Nasal cavity respiratory epithelium epithelial cell of viscerocranial mucosa (primary cell): ENCODE data around the gene FANCL. TPM values are rescaled to one million over a fixed set of nuclear protein-coding genes. Genes with fewer than 3 reads are reported as not detected.

Experiments used
- total RNA-seq: library from RNA; depleted of rRNA; stranded (reverse); fragments of >200 nt; gene quantifications from 2 replicates; pipeline ENCODE4 v1.2.3, GENCODE V29; 2014

The FANCL gene
- total RNA-seq = 9.0 and 10.6 TPM in 2 replicates

GRCh38 chr2:58240670-58241545, at the start of gene FANCL:
Gene FANCL (minus strand): TSS chr2:58241325. CDS start chr2:58241313, 12 bp downstream.

Other genes starting within 250 kb of the FANCL start
- gene VRK2, start 194.5 kb downstream of the FANCL start, total RNA-seq = 49.1 and 106 TPM in 2 replicates